ENCODE results near the gene CHGA.

Gene CHGA

GRCh38 chr14:92945544-92945943 is 22.6 kb downstream of the CHGA start:
- no peak for DNase-seq (ENCODE audit: low spot score)

GRCh38 chr14:92945959-92946846 is 23.3 kb downstream of the CHGA start:
- DNase-seq (ENCODE audit: low spot score) = no peak

GRCh38 chr14:92946847-92947545 is 24.0 kb downstream of the CHGA start:
- DNase-seq (ENCODE audit: low spot score) = no peak

- DNase-seq (ENCODE audit: low spot score) = no peak
These were observed 25.7 kb downstream of the CHGA start for GRCh38 chr14:92948647-92949046.

- DNase-seq (ENCODE audit: low spot score) = no peak
These were observed 26.7 kb downstream of the CHGA start for GRCh38 chr14:92949496-92950192.

- no peak for DNase-seq (ENCODE audit: low spot score)
These were observed 27.2 kb downstream of the CHGA start for GRCh38 chr14:92950193-92950540.

GRCh38 chr14:92950773-92951172 is 27.8 kb downstream of the CHGA start:
- no peak for DNase-seq (ENCODE audit: low spot score)

GRCh38 chr14:92951261-92951660 is 28.3 kb downstream of the CHGA start:
- DNase-seq (ENCODE audit: low spot score) = no peak

GRCh38 chr14:92951912-92952471 is 29.0 kb downstream of the CHGA start:
- DNase-seq (ENCODE audit: low spot score) = peak; percentile 86

GRCh38 chr14:92952481-92953298 is 29.7 kb downstream of the CHGA start:
- no peak for DNase-seq (ENCODE audit: low spot score)

GRCh38 chr14:92953526-92953925 is 30.6 kb downstream of the CHGA start:
- no peak for DNase-seq (ENCODE audit: low spot score)

GRCh38 chr14:92954933-92955332 is 32.0 kb downstream of the CHGA start:
- no peak for DNase-seq (ENCODE audit: low spot score)

GRCh38 chr14:92955381-92955780 is 32.4 kb downstream of the CHGA start:
- no peak for DNase-seq (ENCODE audit: low spot score)

GRCh38 chr14:92956961-92957360 is 34.0 kb downstream of the CHGA start:
- no peak for DNase-seq (ENCODE audit: low spot score)

- DNase-seq (ENCODE audit: low spot score) = no peak
These were observed 35.6 kb downstream of the CHGA start for GRCh38 chr14:92958373-92959188.

- no peak for DNase-seq (ENCODE audit: low spot score)
These were observed 36.2 kb downstream of the CHGA start for GRCh38 chr14:92959189-92959531.

GRCh38 chr14:92959761-92960680 is 37.1 kb downstream of the CHGA start:
- DNase-seq (ENCODE audit: low spot score) = no peak

GRCh38 chr14:92960706-92961566 is 38.0 kb downstream of the CHGA start:
- no peak for DNase-seq (ENCODE audit: low spot score)

- no peak for DNase-seq (ENCODE audit: low spot score)
These were observed 38.6 kb downstream of the CHGA start for GRCh38 chr14:92961567-92961855.
